H9 (cell line): ENCODE data around the gene AGK. TPM values are rescaled to one million over a fixed set of nuclear protein-coding genes. Genes with fewer than 3 reads are reported as not detected.

ENCODE experiments used
- DNase-seq: peaks from one replicate; pipeline ENCODE4 v3.0.0-alpha.2; 2017
- H2AFZ ChIP-seq: one replicate; pipeline ENCODE4 v1.6.1; 2013; ENCODE audit warnings: mild to moderate bottlenecking, low read length, control low read depth, moderate library complexity
- H2AK5ac ChIP-seq: 2 replicates; pipeline ENCODE4 v1.6.1; 2013; ENCODE audit warnings: low read length, control low read depth, mixed read lengths; ENCODE audit not compliant: insufficient read length
- H2BK120ac ChIP-seq: one replicate; pipeline ENCODE4 v1.6.1; 2013; ENCODE audit warnings: low read depth, mild to moderate bottlenecking, low read length, control low read depth, inconsistent platforms; ENCODE audit not compliant: poor library complexity, severe bottlenecking
- H2BK12ac ChIP-seq: 2 replicates; pipeline ENCODE4 v1.6.1; 2013; ENCODE audit warnings: low read length, control low read depth, mixed read lengths, low read depth; ENCODE audit not compliant: insufficient read length
- H2BK15ac ChIP-seq: 2 replicates; pipeline ENCODE4 v1.6.1; 2013; ENCODE audit warnings: low read depth, low read length, control low read depth
- H2BK20ac ChIP-seq: one replicate; pipeline ENCODE4 v1.6.1; 2013; ENCODE audit warnings: low read depth, mild to moderate bottlenecking, low read length, control low read depth, inconsistent platforms; ENCODE audit not compliant: poor library complexity, severe bottlenecking
- H2BK5ac ChIP-seq: 2 replicates; pipeline ENCODE4 v1.6.1; 2013; ENCODE audit warnings: low read length, control low read depth, mixed read lengths; ENCODE audit not compliant: insufficient read length
- H3K14ac ChIP-seq: 2 replicates; pipeline ENCODE4 v1.6.1; 2013; ENCODE audit warnings: low read length, control low read depth; ENCODE audit not compliant: insufficient read depth
- H3K18ac ChIP-seq: 2 replicates; pipeline ENCODE4 v1.6.1; 2013; ENCODE audit warnings: low read depth, mild to moderate bottlenecking, mixed read lengths, low read length, control low read depth; ENCODE audit not compliant: insufficient read length
- H3K23ac ChIP-seq: 2 replicates; pipeline ENCODE4 v1.6.1; 2013; ENCODE audit warnings: low read length, control low read depth, mixed read lengths, low read depth; ENCODE audit not compliant: insufficient read length
- H3K23me2 ChIP-seq: 2 replicates; pipeline ENCODE4 v1.6.1; 2013; ENCODE audit warnings: low read depth, mild to moderate bottlenecking, mixed read lengths, low read length, control low read depth; ENCODE audit not compliant: insufficient read length, poor library complexity, severe bottlenecking
- H3K27ac ChIP-seq: 2 replicates; pipeline ENCODE4 v1.5.1; 2013; ENCODE audit warnings: low read length, control low read depth, mixed read lengths, low read depth; ENCODE audit not compliant: insufficient read length
- H3K27me3 ChIP-seq: 2 replicates; pipeline ENCODE4 v1.6.1; 2013; ENCODE audit warnings: low read length, control low read depth, inconsistent platforms; ENCODE audit not compliant: insufficient read depth
- H3K4ac ChIP-seq: 2 replicates; pipeline ENCODE4 v1.6.1; 2013; ENCODE audit warnings: low read depth, mild to moderate bottlenecking, control low read depth, inconsistent platforms, low read length, moderate library complexity
- H3K4me1 ChIP-seq: 2 replicates; pipeline ENCODE4 v1.6.1; 2013; ENCODE audit warnings: low read length, control low read depth, inconsistent platforms; ENCODE audit not compliant: insufficient read depth
- H3K4me2 ChIP-seq: 2 replicates; pipeline ENCODE4 v1.6.1; 2013; ENCODE audit warnings: low read length, control low read depth, mixed read lengths; ENCODE audit not compliant: insufficient read length, insufficient read depth
- H3K56ac ChIP-seq: 2 replicates; pipeline ENCODE4 v1.6.1; 2013; ENCODE audit warnings: low read depth, mild to moderate bottlenecking, mixed read lengths, low read length, control low read depth; ENCODE audit not compliant: insufficient read length
- H3K79me1 ChIP-seq: 2 replicates; pipeline ENCODE4 v1.6.1; 2013; ENCODE audit warnings: low read depth, mild to moderate bottlenecking, moderate library complexity, low read length, control low read depth, inconsistent platforms; ENCODE audit not compliant: insufficient read depth, poor library complexity, severe bottlenecking
- H3K79me2 ChIP-seq: 2 replicates; pipeline ENCODE4 v1.6.1; 2013; ENCODE audit warnings: low read length, control low read depth, inconsistent platforms; ENCODE audit not compliant: insufficient read depth
- H3K9ac ChIP-seq: 2 replicates; pipeline ENCODE4 v1.6.1; 2013; ENCODE audit warnings: low read length, control low read depth, mixed read lengths; ENCODE audit not compliant: insufficient read length; ENCODE audit errors: extremely low read depth
- H3K9me3 ChIP-seq: one replicate; pipeline ENCODE4 v1.6.1; 2013; ENCODE audit warnings: low read depth, low read length, inconsistent platforms; ENCODE audit not compliant: control insufficient read depth
- H3T11ph ChIP-seq: one replicate; pipeline ENCODE4 v1.6.1; 2013; ENCODE audit warnings: mild to moderate bottlenecking, low read length, control low read depth, inconsistent platforms
- H4K20me1 ChIP-seq: one replicate; pipeline ENCODE4 v1.6.1; 2013; ENCODE audit not compliant: control insufficient read depth, insufficient read length, insufficient read depth
- H4K5ac ChIP-seq: 2 replicates; pipeline ENCODE4 v1.6.1; 2013; ENCODE audit warnings: low read depth, mild to moderate bottlenecking, mixed read lengths, low read length, control low read depth; ENCODE audit not compliant: insufficient read length
- H4K8ac ChIP-seq: replicated peaks from 2 replicates; pipeline ENCODE4 v1.6.1; 2013; ENCODE audit warnings: low read length, control low read depth, mixed read lengths, low read depth; ENCODE audit not compliant: insufficient read length
- H4K91ac ChIP-seq: 2 replicates; pipeline ENCODE4 v1.6.1; 2013; ENCODE audit warnings: low read depth, mild to moderate bottlenecking, moderate library complexity, mixed read lengths, low read length, control low read depth; ENCODE audit not compliant: insufficient read length
- H3K27ac Mint-ChIP-seq, 3 experiments: 2 replicates in 2 of 3; 3 replicates in 1 of 3; pipeline ENCODE4 v1.8.0; 2020 to 2021; ENCODE audit warnings: mixed read lengths in 3 of 3, mild to moderate bottlenecking in 1 of 3, moderate library complexity in 1 of 3
- H3K27me3 Mint-ChIP-seq: 2 replicates; pipeline ENCODE4 v1.8.0; 2021; ENCODE audit warnings: low read depth, mild to moderate bottlenecking, moderate library complexity, mixed read lengths
- H3K36me3 Mint-ChIP-seq, 3 experiments: 2 replicates in 2 of 3; 3 replicates in 1 of 3; pipeline ENCODE4 v1.8.0; 2020 to 2021; ENCODE audit warnings: low read depth in 3 of 3, mixed read lengths in 3 of 3; ENCODE audit not compliant: insufficient read depth in 1 of 3
- H3K4me1 Mint-ChIP-seq, 2 experiments: 2 replicates each; pipeline ENCODE4 v1.8.0; 2020; ENCODE audit warnings: mixed read lengths in 2 of 2
- H3K4me3 Mint-ChIP-seq, 2 experiments: 2 replicates in 1 of 2; 3 replicates in 1 of 2; pipeline ENCODE4 v1.8.0; 2020 to 2021; ENCODE audit warnings: mild to moderate bottlenecking in 2 of 2, mixed read lengths in 2 of 2, moderate library complexity in 1 of 2
- H3K9me3 Mint-ChIP-seq, 2 experiments: 2 replicates in 1 of 2; 3 replicates in 1 of 2; pipeline ENCODE4 v1.8.0; 2020; ENCODE audit warnings: mild to moderate bottlenecking in 2 of 2, mixed read lengths in 2 of 2, moderate library complexity in 1 of 2
- CTCF ChIP-seq: fragments of 200-600 bp; sonication (generic); conservative IDR thresholded peaks from 3 replicates; pipeline ENCODE4 v1.8.0; 2021; ENCODE audit warnings: antibody characterized with exemption, mild to moderate bottlenecking
- total RNA-seq: library from RNA; stranded (reverse); gene quantifications from 2 replicates; pipeline ENCODE4 v1.2.1, GENCODE V29; 2021

The AGK gene
- total RNA-seq, 1 experiment from 2014 or later = 35.1 TPM

DNA sequence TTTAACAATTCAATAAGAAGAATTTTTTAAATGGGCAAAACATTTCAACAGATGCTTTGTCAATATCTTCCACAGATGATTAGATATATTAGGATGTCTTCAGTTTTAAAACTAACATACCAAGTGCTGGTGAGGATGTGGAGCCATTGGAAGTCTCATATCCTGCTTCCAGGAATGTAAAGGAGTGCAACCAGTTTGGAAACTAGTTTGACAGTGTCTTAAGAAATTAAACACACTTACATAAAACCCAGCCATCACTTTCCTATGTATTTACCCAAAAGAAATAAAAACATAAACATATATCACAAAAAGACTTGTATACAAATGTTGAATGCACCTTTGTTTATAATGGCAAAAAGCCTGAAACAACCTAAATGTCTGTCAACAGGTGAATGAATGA, 13.3 kb upstream of the AGK start:
- Histone ChIP-seq H3K79me2 (no peaks in the 10 kb centered on the region), H2BK120ac (no peak overlapping the region), H2BK12ac (no peak overlapping the region), H4K8ac (no peak overlapping the region), H3K18ac (no peak overlapping the region), H3K4me1 (no peaks in the 10 kb centered on the region), H3K9me3 (no peaks in the 10 kb centered on the region), H2BK15ac (no peak overlapping the region), H3K4ac (no peak overlapping the region), H2AFZ (no peak overlapping the region), H3K79me1 (no peaks in the 10 kb centered on the region), H3K27me3 (no peaks in the 10 kb centered on the region), H3K4me2 (no peak overlapping the region), H2BK20ac (no peak overlapping the region), H2AK5ac (no peak overlapping the region), H2BK5ac (no peak overlapping the region), H4K20me1 (no peaks in the 10 kb centered on the region), H3K56ac (no peak overlapping the region), H3K23ac (no peak overlapping the region), H3K27ac (no peak overlapping the region), H4K5ac (no peak overlapping the region), H3K14ac (no peak overlapping the region), H3K23me2 (no peaks in the 10 kb centered on the region), H4K91ac (no peak overlapping the region), H3K9ac (no peak overlapping the region), H3T11ph (no peak overlapping the region)
- H3K4me3 Mint-ChIP-seq = no peak overlapping the region
- no peak overlapping the region for H3K27ac Mint-ChIP-seq
- H3K4me1 Mint-ChIP-seq = peaks cover 18 to 21% of the 10 kb centered on the region in 2 experiments
- no peak for DNase-seq
- H3K9me3 Mint-ChIP-seq = no peaks in the 10 kb centered on the region
- TF ChIP-seq CTCF = no peak
- no peaks in the 10 kb centered on the region; a peak in 1 of 7 replicates for H3K36me3 Mint-ChIP-seq
- no peaks in the 10 kb centered on the region for H3K27me3 Mint-ChIP-seq
